Measurements from ENCODE around the gene ACACB. TPM values are rescaled to one million over a fixed set of nuclear protein-coding genes. Genes with fewer than 3 reads are reported as not detected.

The ACACB gene
- total and polyA plus RNA-seq, 2 experiments from 2014 or later: 6.2 to 15.4 TPM

GRCh38 chr12:109232731-109233130, 116.3 kb downstream of the ACACB start:
- Mint-ChIP-seq H3K4me1 (peaks cover 2% of the 10 kb centered on the region; the same call in 1 of the 3 replicates), H3K4me3 (no peak overlapping the region), H3K27ac (no peak overlapping the region), H3K9me3 (no peaks in the 10 kb centered on the region), H3K27me3 (ENCODE audit: insufficient read depth, low read depth, poor library complexity) (peaks cover 9% of the 10 kb centered on the region), H3K36me3 (ENCODE audit: low read depth) (no peaks in the 10 kb centered on the region; the same call in 2 of the 3 replicates)
- H3K4me1 ChIP-seq (ENCODE audit: insufficient read depth): no peaks in the 10 kb centered on the region
- no peaks in the 10 kb centered on the region; the same call in 1 of the 2 replicates for H4K20me1 ChIP-seq (replicated peaks; ENCODE audit: insufficient read depth)
- H3K27ac ChIP-seq (ENCODE audit: low read depth): no peak overlapping the region
- no peaks in the 10 kb centered on the region for H3K27me3 ChIP-seq (ENCODE audit: insufficient read depth)
- ATAC-seq: no peak
- no peak overlapping the region for H3K4me2 ChIP-seq
- no peaks in the 10 kb centered on the region for H3F3A ChIP-seq (replicated peaks; ENCODE audit: low read depth)
- H3K36me3 ChIP-seq (ENCODE audit: insufficient read depth): peaks cover 4% of the 10 kb centered on the region; the same call in 1 of the 2 replicates
- TF ChIP-seq NANOG (IDR thresholded peaks at IDR 0.05; ENCODE audit: borderline replicate concordance) (no peak), CREB1 (CRISPR knock-in tag; IDR thresholded peaks at IDR 0.05; ENCODE audit: low read depth) (no peak), ZNF114 (CRISPR knock-in tag; IDR thresholded peaks at IDR 0.05) (no peak), REST (IDR thresholded peaks at IDR 0.05; ENCODE audit: unreplicated experiment) (no peak), JUNB (IDR thresholded peaks at IDR 0.05; ENCODE audit: unreplicated experiment) (no peak), ZNF462 (CRISPR knock-in tag; IDR thresholded peaks at IDR 0.05) (no peak), EZH2 (IDR thresholded peaks at IDR 0.05; ENCODE audit: low read depth, unreplicated experiment) (no peak), CTCF (conservative IDR thresholded peaks at IDR 0.05; ENCODE audit: low read depth in 2 of 2) (no peak), EZH2phosphoT487 (IDR thresholded peaks at IDR 0.05; ENCODE audit: unreplicated experiment) (no peak), STAT1 (IDR thresholded peaks at IDR 0.05; ENCODE audit: unreplicated experiment) (no peak), ZNF331 (CRISPR knock-in tag; IDR thresholded peaks at IDR 0.05; ENCODE audit: low read depth) (no peak), ETS1 (IDR thresholded peaks at IDR 0.05) (no peak), POLR2AphosphoS5 (IDR thresholded peaks at IDR 0.05; ENCODE audit: low read depth) (no peak)
- H3K79me2 ChIP-seq (replicated peaks; ENCODE audit: insufficient read depth): no peaks in the 10 kb centered on the region
- no peak overlapping the region for H2AFZ ChIP-seq
- no peak overlapping the region for H3K4me3 ChIP-seq
- DNase-seq (ENCODE audit: low spot score): no peak
- H3K9me2 ChIP-seq (ENCODE audit: insufficient read depth): no peaks in the 10 kb centered on the region

Data from GM23338 (cell line).